GM19372 (cell line): ENCODE measurements around the gene GLS.
"Not testable (repeated sequence)": the region's sequence is repeated elsewhere in the genome, so short reads cannot be mapped to it uniquely, and the experiment has no call there.

Experiments used
- ATAC-seq: cut with Tn5 transposase; IDR thresholded peaks from one replicate; pipeline ENCODE4 v1.9.1; 2021; ENCODE audit warnings: mild to moderate bottlenecking, low read depth, moderate library complexity; ENCODE audit not compliant: unreplicated experiment

The GLS gene

GRCh38 chr2:190882411-190882766, 1.8 kb downstream of the GLS start:
- peak; percentile 1 for ATAC-seq

DNA sequence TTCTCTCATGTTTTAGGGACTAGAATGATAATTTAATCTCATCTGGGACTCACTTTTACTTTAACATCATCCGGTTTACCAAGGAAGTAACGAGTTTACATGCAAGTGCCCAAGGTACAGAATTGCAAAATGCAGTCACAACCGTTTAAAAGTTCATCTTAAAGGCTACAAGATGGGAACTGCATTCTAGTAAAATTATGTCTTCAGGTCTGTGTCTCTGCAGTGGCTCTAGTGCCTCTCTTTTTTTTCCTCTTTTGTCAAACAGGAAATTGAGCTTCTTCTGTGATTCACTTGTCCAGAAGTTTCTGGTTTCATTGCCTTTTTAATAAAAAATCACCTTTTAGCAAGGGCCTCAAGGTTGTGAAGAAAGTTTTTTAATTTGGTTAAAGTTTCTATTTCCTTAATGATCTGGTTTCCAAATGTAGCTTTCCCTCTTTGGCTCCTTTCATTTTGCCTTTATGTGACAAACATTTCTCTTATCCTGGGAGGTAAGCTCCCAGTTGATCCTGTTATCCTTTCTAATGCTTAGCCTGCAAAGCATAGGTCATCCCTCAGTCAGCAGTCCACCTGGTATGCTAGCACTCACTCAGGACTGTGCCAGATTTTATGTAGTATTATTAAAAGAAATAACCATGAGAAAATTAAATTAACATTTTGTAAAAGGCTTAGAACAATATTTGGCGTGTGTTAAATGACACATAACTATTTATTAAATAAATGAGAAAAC, 2.4 kb downstream of the GLS start:
- ATAC-seq, result no peak

DNA sequence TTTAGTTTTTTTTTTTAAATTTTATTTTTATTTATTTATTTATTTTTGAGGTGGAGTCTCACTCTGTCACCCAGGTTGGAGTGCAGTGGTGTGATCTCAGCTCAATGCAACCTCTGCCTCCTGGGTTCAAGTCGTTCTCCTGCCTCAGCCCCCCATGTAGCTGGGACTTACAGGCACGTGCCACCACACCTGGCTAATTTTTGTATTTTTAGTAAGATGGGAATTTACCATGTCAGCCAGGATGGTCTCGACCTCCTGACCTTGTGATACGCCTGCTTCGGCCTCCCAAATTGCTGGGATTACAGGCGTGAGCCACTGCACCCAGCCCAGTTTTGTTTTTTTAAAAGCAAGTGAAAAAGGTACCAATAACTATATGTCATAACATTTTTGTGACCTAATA, 5.2 kb downstream of the GLS start:
- ATAC-seq, result not testable (repeated sequence)

- peak; percentile 46 for ATAC-seq
Observed at GRCh38 chr2:190887089-190887488, 6.5 kb downstream of the GLS start.

- no peak for ATAC-seq
Observed at GRCh38 chr2:190888449-190888848, 7.8 kb downstream of the GLS start.

GRCh38 chr2:190889175-190889943, 8.7 kb downstream of the GLS start:
- no peak for ATAC-seq

DNA sequence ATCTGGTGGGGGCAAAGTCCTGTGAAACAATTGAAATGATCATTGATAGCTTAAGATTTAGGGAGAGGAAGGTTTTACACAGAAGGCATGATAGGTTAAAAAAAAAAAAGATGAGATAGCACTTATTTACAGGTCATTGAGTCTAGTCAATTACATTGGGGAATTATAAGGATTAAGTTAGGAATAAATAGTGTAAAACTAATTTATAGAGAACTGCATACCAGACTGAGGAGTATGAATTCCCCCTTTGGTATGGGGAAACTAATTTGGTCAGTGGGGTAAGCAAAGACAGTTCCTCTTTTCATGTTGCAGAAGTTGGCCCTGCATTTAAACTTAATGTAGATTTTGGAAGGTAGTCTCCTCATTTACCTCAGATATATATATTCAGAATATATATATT, 10.8 kb downstream of the GLS start:
- peak; percentile 58 for ATAC-seq

GRCh38 chr2:190891889-190892288, 11.3 kb downstream of the GLS start:
- no peak for ATAC-seq

- ATAC-seq, result no peak
Observed at GRCh38 chr2:190893157-190893556, 12.5 kb downstream of the GLS start.

- no peak for ATAC-seq
Observed at GRCh38 chr2:190896477-190896876, 15.9 kb downstream of the GLS start.

- no peak for ATAC-seq
Observed at GRCh38 chr2:190903693-190904450, 23.3 kb downstream of the GLS start.

- ATAC-seq, result no peak
Observed at GRCh38 chr2:190904640-190905261, 24.1 kb downstream of the GLS start.

GRCh38 chr2:190908532-190908931, 27.9 kb downstream of the GLS start:
- ATAC-seq, result no peak

- no peak for ATAC-seq
Observed at GRCh38 chr2:190909680-190910079, 29.1 kb downstream of the GLS start.

DNA sequence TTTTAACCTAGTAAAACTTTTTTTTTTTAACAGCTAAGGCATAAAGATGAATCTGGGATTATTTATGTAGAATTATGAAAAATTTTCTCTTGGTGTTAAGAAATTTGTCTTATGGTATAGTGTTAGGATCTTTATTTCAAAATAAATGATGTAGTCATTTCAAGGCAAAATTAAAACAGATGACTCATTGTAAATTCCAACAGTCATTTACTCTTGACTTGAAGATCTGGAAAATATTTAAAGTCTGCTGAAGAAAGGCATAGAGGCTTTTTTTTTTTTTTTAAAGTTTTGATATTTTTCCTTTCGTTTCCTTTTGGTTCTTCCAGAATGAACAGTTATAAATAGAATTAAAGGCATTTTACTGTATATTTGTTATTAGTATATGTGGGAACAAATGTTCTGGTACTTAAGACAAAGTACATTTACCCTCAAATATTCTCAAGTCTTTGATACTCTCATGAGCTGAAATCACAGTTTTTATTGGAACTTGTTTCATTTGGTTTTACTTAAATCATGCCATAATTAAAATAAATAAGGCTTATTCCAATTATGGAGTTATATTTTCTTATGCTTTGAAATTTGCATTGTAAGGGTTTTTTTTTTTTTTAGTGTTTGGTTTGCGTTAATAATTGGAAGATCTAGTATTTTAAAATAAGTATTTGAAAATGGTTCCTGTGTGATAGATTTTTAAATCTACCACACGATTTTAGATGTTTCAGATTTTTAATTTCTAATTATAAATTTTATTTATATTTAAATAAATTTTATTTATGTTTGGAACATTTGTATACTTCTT, 29.9 kb downstream of the GLS start:
- ATAC-seq, result no peak

DNA sequence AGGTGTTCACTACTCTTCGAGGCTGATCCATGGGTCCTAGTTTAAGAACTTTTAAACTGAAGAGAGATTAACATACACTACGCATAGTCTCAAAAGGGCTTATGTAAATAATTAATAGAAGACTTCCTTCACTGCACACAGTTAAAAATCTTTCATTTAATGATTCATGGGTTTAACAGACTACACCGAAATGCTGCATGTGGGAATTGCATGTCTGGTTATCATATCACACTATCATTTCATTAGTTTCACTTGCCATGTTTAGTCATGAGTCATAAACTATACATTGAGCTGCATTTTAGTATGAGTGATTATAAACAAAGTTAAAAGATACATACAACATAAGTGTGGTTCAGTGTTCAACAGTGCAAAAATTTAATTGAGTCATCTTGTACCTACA, 31.2 kb downstream of the GLS start:
- peak; percentile 91 for ATAC-seq

- ATAC-seq, result no peak
Observed at GRCh38 chr2:190912726-190913125, 32.1 kb downstream of the GLS start.

DNA sequence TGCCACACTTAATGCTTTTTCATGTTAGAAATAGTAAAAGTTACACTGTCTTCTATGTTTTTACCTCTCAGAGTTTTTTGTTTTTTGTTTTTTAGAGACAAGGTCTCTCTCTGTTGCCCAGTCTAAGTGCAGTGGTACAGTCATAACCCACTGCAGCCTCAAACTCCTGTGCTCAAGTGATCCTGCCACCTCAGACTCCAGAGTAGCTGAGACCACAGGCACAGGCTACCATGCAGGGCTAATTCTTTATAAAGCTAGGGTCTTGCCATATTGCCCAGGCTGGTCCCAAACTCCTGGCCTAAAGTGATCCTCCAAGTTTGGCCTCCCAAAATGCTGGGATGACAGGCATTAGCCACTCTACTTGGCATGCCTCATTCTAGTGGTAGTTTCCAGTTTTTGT, 33.1 kb downstream of the GLS start:
- no peak for ATAC-seq

GRCh38 chr2:190916829-190917228, 36.2 kb downstream of the GLS start:
- no peak for ATAC-seq

DNA sequence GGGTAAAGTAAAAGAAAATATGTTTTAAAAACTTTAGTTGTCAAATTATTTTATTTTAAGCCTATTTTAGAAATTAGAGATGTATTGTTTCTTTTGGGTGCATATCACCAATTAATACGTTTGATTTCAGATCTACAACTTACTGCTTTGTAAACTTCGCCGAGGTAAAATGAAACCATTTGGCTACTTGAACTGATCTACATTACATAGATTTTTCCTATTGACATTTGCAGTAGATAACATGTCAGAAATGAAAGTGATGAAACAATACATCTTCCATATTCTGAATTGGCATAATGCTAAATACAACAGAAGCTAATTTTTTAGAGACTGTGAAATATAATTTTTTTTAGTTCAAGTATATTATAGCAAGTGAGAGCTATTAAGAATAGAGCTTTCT, 39.5 kb downstream of the GLS start:
- no peak for ATAC-seq
